ENCODE results near the gene WFS1. TPM values are rescaled to one million over a fixed set of nuclear protein-coding genes. Genes with fewer than 3 reads are reported as not detected.

Gene WFS1
- total and polyA plus RNA-seq, 9 donors, result 33.2 to 174 (median 126) TPM

GRCh38 chr4:6330384-6330767 lies 60.7 kb downstream of the WFS1 start:
- 79 to 86% (median 85%) methylated on average over 7 of the region's 7 CpGs for WGBS, 3 donors
- DNase-seq, result no peak
- intact Hi-C loops (cut with DNase I), result loop anchor here (2.0 to 10.0 kb wide), 3 partner anchors 68 to 217 kb away; no protein-coding TSS in a partner anchor

GRCh38 chr4:6331018-6331417 lies 61.4 kb downstream of the WFS1 start:
- no peaks in the 10 kb centered on the region for H3K9me3 ChIP-seq
- TF ChIP-seq POLR2A (IDR thresholded peaks at IDR 0.05) (no peak), CTCF (IDR thresholded peaks at IDR 0.05) (no peak), EP300 (IDR thresholded peaks at IDR 0.05) (no peak)
- H3K27ac ChIP-seq, result no peak overlapping the region
- no peaks in the 10 kb centered on the region for H3K4me1 ChIP-seq (ENCODE audit: insufficient read depth)
- no peak for DNase-seq
- intact Hi-C loops (cut with DNase I), result loop anchor here (2.0 to 10.0 kb wide), 3 partner anchors 68 to 216 kb away; no protein-coding TSS in a partner anchor
- 77 to 89% (median 88%) methylated on average over 8 of the region's 8 CpGs for WGBS, 3 donors
- H3K36me3 ChIP-seq, result no peaks in the 10 kb centered on the region
- H3K27me3 ChIP-seq, result no peaks in the 10 kb centered on the region
- no peak overlapping the region for H3K4me3 ChIP-seq

More at GRCh38 chr4:6330384-6330767, 60.7 kb downstream of the WFS1 start:
- TF ChIP-seq EP300 (IDR thresholded peaks at IDR 0.05), result no peak
- no peak for TF ChIP-seq POLR2A (IDR thresholded peaks at IDR 0.05)
- TF ChIP-seq CTCF (IDR thresholded peaks at IDR 0.05), result no peak
- Histone ChIP-seq H3K36me3 (no peaks in the 10 kb centered on the region), H3K9me3 (no peaks in the 10 kb centered on the region), H3K4me3 (no peak overlapping the region), H3K27ac (no peak overlapping the region), H3K4me1 (ENCODE audit: insufficient read depth) (no peaks in the 10 kb centered on the region), H3K27me3 (no peaks in the 10 kb centered on the region)

- Histone ChIP-seq H3K9me3 (no peaks in the 10 kb centered on the region), H3K27ac (no peak overlapping the region), H3K4me1 (ENCODE audit: insufficient read depth) (no peaks in the 10 kb centered on the region), H3K4me3 (no peak overlapping the region), H3K27me3 (no peaks in the 10 kb centered on the region), H3K36me3 (no peaks in the 10 kb centered on the region)
- no peak for TF ChIP-seq CTCF (IDR thresholded peaks at IDR 0.05)
- no peak for DNase-seq
- WGBS, 3 donors, result 95 to 97% (median 96%) methylated on average over 6 of the region's 6 CpGs
- intact Hi-C loops (cut with DNase I), result loop anchor here (2.0 to 10.0 kb wide), 3 partner anchors 69 to 216 kb away; no protein-coding TSS in a partner anchor
These were observed 61.8 kb downstream of the WFS1 start for GRCh38 chr4:6331468-6331867.

- Histone ChIP-seq H3K4me3 (no peak overlapping the region), H3K4me1 (ENCODE audit: insufficient read depth) (no peaks in the 10 kb centered on the region), H3K27me3 (no peaks in the 10 kb centered on the region), H3K9me3 (no peaks in the 10 kb centered on the region), H3K36me3 (no peaks in the 10 kb centered on the region), H3K27ac (no peak overlapping the region)
- no peak for DNase-seq
- TF ChIP-seq EP300 (IDR thresholded peaks at IDR 0.05) (no peak), POLR2A (IDR thresholded peaks at IDR 0.05) (no peak), CTCF (IDR thresholded peaks at IDR 0.05) (peak in 1 of 3 donors; percentile 19)
- WGBS, 3 donors, result 57 to 65% (median 64%) methylated on average over 18 of the region's 18 CpGs
- intact Hi-C loops (cut with DNase I), result loop anchor here (5.0 to 10.0 kb wide), 2 partner anchors 213 to 215 kb away; no protein-coding TSS in a partner anchor
These were observed 62.5 kb downstream of the WFS1 start for GRCh38 chr4:6332042-6332668.
